ENCODE data around the gene TTC12. TPM values are rescaled to one million over a fixed set of nuclear protein-coding genes. Genes with fewer than 3 reads are reported as not detected.

TTC12 gene
- total and polyA plus RNA-seq, 10 of the 15 experiments (the other 5 are each of a cell fraction or from before 2014, with no cell fraction given): 3.7 to 14.0 (median 8.1) TPM

GRCh38 chr11:113267493-113267892 is 46.9 kb upstream of the TTC12 start (continued):
- no peak for TF ChIP-seq GABPA (IDR thresholded peaks at IDR 0.05; ENCODE audit: low read depth)
- no peak for TF ChIP-seq PKNOX1 (IDR thresholded peaks at IDR 0.05)
- no peak for TF ChIP-seq BHLHE40 (IDR thresholded peaks at IDR 0.05; ENCODE audit: borderline replicate concordance in 1 of 2, low read depth in 2 of 2, low read length in 1 of 2)
- no peak for TF ChIP-seq POLR2A (IDR thresholded peaks at IDR 0.05; ENCODE audit: low read depth, low read length)
- no peak for TF ChIP-seq NFIC (IDR thresholded peaks at IDR 0.05; ENCODE audit: low read depth, low read length)
- no peak for TF ChIP-seq ZNF24 (IDR thresholded peaks at IDR 0.05)
- TF ChIP-seq TAF1 (IDR thresholded peaks at IDR 0.05; ENCODE audit: borderline replicate concordance, low read depth, low read length): no peak

GRCh38 chr11:113269096-113269495 is 45.3 kb upstream of the TTC12 start:
- in situ Hi-C loops (cut with MboI) (no loop called here), intact Hi-C loops (cut with micrococcal nuclease; ENCODE audit: unreplicated experiment) (no loop called here)
- Histone ChIP-seq H3K4me2 (ENCODE audit: control insufficient read depth, insufficient read depth) (no peak overlapping the region), H3K9ac (ENCODE audit: control insufficient read depth, insufficient read depth, low read length) (no peak overlapping the region), H3K27ac (ENCODE audit: control insufficient read depth, insufficient read depth) (no peak overlapping the region), H3K4me1 (ENCODE audit: control insufficient read depth, insufficient read depth, low read length) (no peaks in the 10 kb centered on the region), H2AFZ (ENCODE audit: control insufficient read depth, low read depth, low read length) (no peak overlapping the region), H3K9me3 (replicated peaks; ENCODE audit: control insufficient read depth, insufficient read depth, low read length) (no peaks in the 10 kb centered on the region), H3K4me3 (no peak overlapping the region), H3K79me2 (ENCODE audit: control insufficient read depth, insufficient read depth, low read length) (no peaks in the 10 kb centered on the region), H3K36me3 (ENCODE audit: control insufficient read depth in 2 of 2, insufficient read depth in 2 of 2, low read length in 1 of 2) (no peaks in the 10 kb centered on the region), H3K27me3 (replicated peaks in 1 of 2; ENCODE audit: control insufficient read depth in 2 of 2, insufficient read depth in 2 of 2, low read length in 1 of 2) (peaks cover 2 to 4% of the 10 kb centered on the region in 2 experiments), H4K20me1 (ENCODE audit: control insufficient read depth, insufficient read depth) (no peaks in the 10 kb centered on the region)
- CTCF ChIA-PET: no interaction called here
- no peak for ATAC-seq
- RAD21 ChIA-PET (ENCODE audit: unreplicated experiment): no interaction called here
- no peak for DNase-seq (ENCODE audit: low read depth, low spot score)
- 40% methylated on average over 2 of the region's 2 CpGs for WGBS (ENCODE audit: insufficient coverage, insufficient replicate concordance, low lambda C conversion rate, missing lambda C conversion rate)
- POLR2A ChIA-PET: no interaction called here
- no peak for TF ChIP-seq RCOR1 (conservative IDR thresholded peaks at IDR 0.05; ENCODE audit: low read depth, low read length)
- SMC1A ChIA-PET (ENCODE audit: uncharacterized antibody, unreplicated experiment): no interaction called here
- no TSS peak for BruUV-seq (replicated peaks)
- no peak for FAIRE-seq
